ENCODE measurements around the gene SDHAF2. TPM values are rescaled to one million over a fixed set of nuclear protein-coding genes. Genes with fewer than 3 reads are reported as not detected.
"Not testable (repeated sequence)": the region's sequence is repeated elsewhere in the genome, so short reads cannot be mapped to it uniquely, and the experiment has no call there.

SDHAF2 gene
- total RNA-seq, 1 experiment from 2014 or later, result 56.5 TPM

GRCh38 chr11:61476371-61476770 is 46.4 kb downstream of the SDHAF2 start:
- no peak for DNase-seq (ENCODE audit: low spot score)

GRCh38 chr11:61477126-61477525 is 47.2 kb downstream of the SDHAF2 start:
- no peak for DNase-seq (ENCODE audit: low spot score)

- no peak for DNase-seq (ENCODE audit: low spot score)
Measured at GRCh38 chr11:61477727-61478148, 47.8 kb downstream of the SDHAF2 start.

GRCh38 chr11:61479360-61480058 is 49.6 kb downstream of the SDHAF2 start:
- not testable (repeated sequence) for DNase-seq (ENCODE audit: low spot score)

- DNase-seq (ENCODE audit: low spot score), result no peak
Measured at GRCh38 chr11:61480261-61480993, 50.5 kb downstream of the SDHAF2 start.

- peak; percentile 49 for DNase-seq (ENCODE audit: low spot score)
Measured at GRCh38 chr11:61480994-61481335, 51.0 kb downstream of the SDHAF2 start.

- DNase-seq (ENCODE audit: low spot score), result no peak
Measured at GRCh38 chr11:61481806-61482205, 51.9 kb downstream of the SDHAF2 start.

- no peak for DNase-seq (ENCODE audit: low spot score)
Measured at GRCh38 chr11:61482513-61482912, 52.6 kb downstream of the SDHAF2 start.

- DNase-seq (ENCODE audit: low spot score), result no peak
Measured at GRCh38 chr11:61484541-61484940, 54.6 kb downstream of the SDHAF2 start.

GRCh38 chr11:61485080-61485479 is 55.2 kb downstream of the SDHAF2 start:
- no peak for DNase-seq (ENCODE audit: low spot score)

- DNase-seq (ENCODE audit: low spot score), result no peak
Measured at GRCh38 chr11:61486011-61486620, 56.2 kb downstream of the SDHAF2 start.

GRCh38 chr11:61486779-61487178 is 56.9 kb downstream of the SDHAF2 start:
- peak; percentile 40 for DNase-seq (ENCODE audit: low spot score)

GRCh38 chr11:61487342-61488025 is 57.6 kb downstream of the SDHAF2 start:
- no peak for DNase-seq (ENCODE audit: low spot score)

GRCh38 chr11:61488651-61489291 is 58.8 kb downstream of the SDHAF2 start:
- DNase-seq (ENCODE audit: low spot score), result no peak

- DNase-seq (ENCODE audit: low spot score), result peak; percentile 68
Measured at GRCh38 chr11:61489833-61490721, 60.2 kb downstream of the SDHAF2 start.

- no peak for DNase-seq (ENCODE audit: low spot score)
Measured at GRCh38 chr11:61491736-61492395, 61.9 kb downstream of the SDHAF2 start.

GRCh38 chr11:61494381-61494961 is 64.5 kb downstream of the SDHAF2 start:
- DNase-seq (ENCODE audit: low spot score), result peak; percentile 40

GRCh38 chr11:61495801-61496601 is 66.1 kb downstream of the SDHAF2 start:
- DNase-seq (ENCODE audit: low spot score), result no peak

Data from H4 (cell line).